Urinary bladder (tissue), 4 donors: Measurements from ENCODE around the gene ANKMY2. TPM values are rescaled to one million over a fixed set of nuclear protein-coding genes. Genes with fewer than 3 reads are reported as not detected.

Experiments
- DNase-seq: peaks from one replicate; pipeline ENCODE4 v3.0.0-alpha.2; 2015; ENCODE audit errors: extremely low spot score
- H3K27ac ChIP-seq: one replicate; pipeline ENCODE4 v1.5.1; 2013; ENCODE audit warnings: low read depth, mild to moderate bottlenecking, moderate library complexity
- H3K36me3 ChIP-seq: one replicate; pipeline ENCODE4 v1.6.1; 2013; ENCODE audit warnings: mild to moderate bottlenecking, moderate library complexity; ENCODE audit not compliant: insufficient read depth
- H3K4me1 ChIP-seq: one replicate; pipeline ENCODE4 v1.6.1; 2013; ENCODE audit warnings: mild to moderate bottlenecking, moderate library complexity; ENCODE audit not compliant: insufficient read depth
- H3K4me3 ChIP-seq: one replicate; pipeline ENCODE4 v1.5.1; 2013; ENCODE audit warnings: low read depth, low read length
- WGBS: extraction: QIAGEN DNeasy Blood & Tissue Kit; methylation state at CpG from one replicate; pipeline ENCODE4 v1.1.7; 2013; 5-methylcytosine and 5-hydroxymethylcytosine counted together
- polyA plus RNA-seq: library from polyadenylated mRNA; stranded (reverse); fragments of 200-250 nt; gene quantifications from one replicate; pipeline ENCODE4 v1.2.3, GENCODE V29; 2013
- total RNA-seq: library from RNA; depleted of rRNA; stranded (reverse); fragments of >200 nt; gene quantifications from one replicate; pipeline ENCODE4 v1.2.3, GENCODE V29; 2014
- donor health status: healthy with polysubstance abuse.
- donor health status: healthy.

The ANKMY2 gene
- total and polyA plus RNA-seq, 2 donors = 20.6 to 53.1 TPM

GRCh38 chr7:16594676-16595075, 50.9 kb downstream of the ANKMY2 start:
- no peak for DNase-seq
- Histone ChIP-seq H3K4me3 (no peak overlapping the region), H3K4me1 (no peaks in the 10 kb centered on the region), H3K27ac (no peak overlapping the region), H3K36me3 (no peaks in the 10 kb centered on the region)
- 86% methylated on average over 1 of the region's 1 CpG for WGBS

- H3K36me3 ChIP-seq = no peaks in the 10 kb centered on the region
- H3K4me3 ChIP-seq = no peak overlapping the region
- DNase-seq = no peak
- H3K27ac ChIP-seq = no peak overlapping the region
- no peaks in the 10 kb centered on the region for H3K4me1 ChIP-seq
These were observed 51.5 kb downstream of the ANKMY2 start for GRCh38 chr7:16594061-16594460.

- 67% methylated on average over 3 of the region's 3 CpGs for WGBS
- Histone ChIP-seq H3K27ac (no peak overlapping the region), H3K36me3 (no peaks in the 10 kb centered on the region), H3K4me3 (no peak overlapping the region), H3K4me1 (no peaks in the 10 kb centered on the region)
- no peak for DNase-seq
These were observed 53.2 kb downstream of the ANKMY2 start for GRCh38 chr7:16592395-16592794.

DNA sequence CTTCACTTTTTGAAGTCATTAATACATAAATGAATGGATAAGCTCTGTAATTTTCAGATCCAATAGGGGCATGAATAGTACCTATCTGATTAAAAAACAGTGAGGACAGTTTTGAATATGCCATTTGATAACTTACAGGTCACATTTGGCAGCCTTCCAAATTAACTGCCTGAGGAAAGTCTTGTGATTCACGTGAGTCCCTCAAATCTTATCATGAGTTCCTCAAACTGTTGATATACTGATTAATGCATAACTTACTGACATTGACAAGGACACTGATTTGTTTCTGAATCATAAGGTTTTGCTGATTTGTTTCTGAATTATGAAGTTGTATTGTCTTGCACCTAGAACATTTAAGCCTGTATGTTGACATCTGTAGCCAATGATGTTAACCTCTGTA, 55.1 kb downstream of the ANKMY2 start:
- Histone ChIP-seq H3K27ac (no peak overlapping the region), H3K4me1 (no peaks in the 10 kb centered on the region), H3K36me3 (no peaks in the 10 kb centered on the region), H3K4me3 (no peak overlapping the region)
- DNase-seq = no peak
- WGBS = 34% methylated on average over 1 of the region's 1 CpG

DNA sequence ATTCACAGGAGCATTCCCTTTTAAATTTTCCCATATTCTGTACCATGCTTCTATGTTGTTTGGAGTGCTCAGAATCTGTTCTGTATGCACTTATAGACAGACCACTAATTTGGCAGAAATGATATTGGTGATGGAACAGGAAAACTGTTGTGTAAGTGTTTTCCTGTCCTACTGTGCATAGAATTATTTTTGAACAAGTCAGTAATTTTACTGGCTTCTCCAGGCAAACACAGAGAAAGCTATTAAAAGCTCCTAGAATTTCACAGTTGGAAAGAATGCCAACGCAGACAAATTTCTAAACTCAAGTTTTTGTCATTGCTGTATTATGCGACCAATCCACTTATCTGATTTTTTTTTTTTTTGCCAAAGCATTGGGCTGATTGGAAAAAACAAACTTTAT, 55.7 kb downstream of the ANKMY2 start:
- no peak overlapping the region for H3K4me3 ChIP-seq
- no peak overlapping the region for H3K27ac ChIP-seq
- H3K4me1 ChIP-seq = no peaks in the 10 kb centered on the region
- 42% methylated on average over 2 of the region's 2 CpGs for WGBS
- no peaks in the 10 kb centered on the region for H3K36me3 ChIP-seq
- DNase-seq = no peak

GRCh38 chr7:16587790-16588189, 57.8 kb downstream of the ANKMY2 start:
- H3K4me1 ChIP-seq = no peaks in the 10 kb centered on the region
- no peak for DNase-seq
- WGBS = 73% methylated on average over 6 of the region's 6 CpGs

GRCh38 chr7:16587129-16587528, 58.4 kb downstream of the ANKMY2 start:
- no peaks in the 10 kb centered on the region for H3K4me1 ChIP-seq
- no peak overlapping the region for H3K27ac ChIP-seq
- DNase-seq = no peak
- WGBS = 89% methylated on average over 3 of the region's 3 CpGs
- H3K4me3 ChIP-seq = no peak overlapping the region
- H3K36me3 ChIP-seq = no peaks in the 10 kb centered on the region

More at GRCh38 chr7:16587790-16588189, 57.8 kb downstream of the ANKMY2 start:
- no peaks in the 10 kb centered on the region for H3K36me3 ChIP-seq
- no peak overlapping the region for H3K27ac ChIP-seq
- H3K4me3 ChIP-seq = no peak overlapping the region

GRCh38 chr7:16586081-16586874, 59.3 kb downstream of the ANKMY2 start:
- no peaks in the 10 kb centered on the region for H3K4me1 ChIP-seq
- no peak overlapping the region for H3K4me3 ChIP-seq
- H3K27ac ChIP-seq = no peak overlapping the region
- no peaks in the 10 kb centered on the region for H3K36me3 ChIP-seq
- WGBS = 68% methylated on average over 42 of the region's 42 CpGs
- no peak for DNase-seq

- H3K4me1 ChIP-seq = no peaks in the 10 kb centered on the region
- WGBS = 97% methylated on average over 17 of the region's 17 CpGs
- no peaks in the 10 kb centered on the region for H3K36me3 ChIP-seq
- no peak overlapping the region for H3K27ac ChIP-seq
- no peak for DNase-seq
- no peak overlapping the region for H3K4me3 ChIP-seq
These were observed 60.0 kb downstream of the ANKMY2 start for GRCh38 chr7:16585540-16585939.

DNA sequence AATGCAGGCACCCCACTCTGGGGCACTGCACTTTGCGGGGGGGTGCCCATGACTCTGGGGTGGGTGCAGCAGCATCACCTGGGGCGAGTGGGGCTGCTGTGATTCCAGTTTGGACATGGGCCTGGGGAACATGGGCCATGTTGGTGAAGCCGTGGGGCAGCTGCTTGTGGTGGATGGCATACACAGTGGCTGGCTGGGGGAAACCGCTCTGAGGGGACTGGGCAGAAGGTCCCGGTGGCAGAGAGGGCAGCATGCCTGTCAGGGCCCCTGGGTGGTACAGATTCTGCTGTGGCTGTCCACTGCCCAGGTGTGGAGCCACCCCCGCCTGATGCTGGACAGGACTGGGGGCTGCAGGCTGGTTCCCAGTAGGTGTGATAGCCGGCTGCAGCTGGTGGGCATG, 61.7 kb downstream of the ANKMY2 start:
- H3K4me3 ChIP-seq = no peak overlapping the region
- no peaks in the 10 kb centered on the region for H3K36me3 ChIP-seq
- no peak for DNase-seq
- H3K4me1 ChIP-seq = no peaks in the 10 kb centered on the region
- WGBS = 97% methylated on average over 7 of the region's 7 CpGs
- H3K27ac ChIP-seq = no peak overlapping the region

- no peak overlapping the region for H3K4me3 ChIP-seq
- no peaks in the 10 kb centered on the region for H3K36me3 ChIP-seq
- no peak for DNase-seq
- WGBS = 61% methylated on average over 1 of the region's 1 CpG
- H3K4me1 ChIP-seq = no peaks in the 10 kb centered on the region
- H3K27ac ChIP-seq = no peak overlapping the region
These were observed 64.3 kb downstream of the ANKMY2 start for GRCh38 chr7:16581286-16581685.

- WGBS = 83% methylated on average over 8 of the region's 8 CpGs
- no peaks in the 10 kb centered on the region for H3K36me3 ChIP-seq
- no peak overlapping the region for H3K27ac ChIP-seq
- H3K4me1 ChIP-seq = no peaks in the 10 kb centered on the region
- H3K4me3 ChIP-seq = no peak overlapping the region
- no peak for DNase-seq
These were observed 66.3 kb downstream of the ANKMY2 start for GRCh38 chr7:16579216-16579615.

DNA sequence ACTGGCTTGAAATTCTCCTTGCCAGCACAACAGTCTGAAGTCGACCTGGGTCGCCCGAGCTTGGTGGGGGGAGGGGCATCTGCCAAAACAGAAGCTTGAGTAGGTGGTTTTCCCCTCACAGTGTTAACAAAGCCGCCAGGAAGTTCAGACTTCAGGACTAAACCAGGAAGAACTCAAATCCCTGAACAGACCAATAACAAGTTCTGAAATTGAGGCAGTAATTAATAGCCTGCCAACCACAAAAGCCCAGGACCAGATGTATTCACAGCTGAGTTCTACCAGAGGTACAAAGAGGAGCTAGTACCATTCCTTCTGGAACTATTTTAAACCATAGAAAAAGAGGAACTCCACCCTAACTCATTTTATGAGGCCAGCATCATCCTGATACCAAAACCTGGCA, 73.6 kb downstream of the ANKMY2 start:
- Histone ChIP-seq H3K4me3 (no peak overlapping the region), H3K4me1 (no peaks in the 10 kb centered on the region), H3K27ac (no peak overlapping the region), H3K36me3 (no peaks in the 10 kb centered on the region)
- 78% methylated on average over 4 of the region's 4 CpGs for WGBS
- no peak for DNase-seq

DNA sequence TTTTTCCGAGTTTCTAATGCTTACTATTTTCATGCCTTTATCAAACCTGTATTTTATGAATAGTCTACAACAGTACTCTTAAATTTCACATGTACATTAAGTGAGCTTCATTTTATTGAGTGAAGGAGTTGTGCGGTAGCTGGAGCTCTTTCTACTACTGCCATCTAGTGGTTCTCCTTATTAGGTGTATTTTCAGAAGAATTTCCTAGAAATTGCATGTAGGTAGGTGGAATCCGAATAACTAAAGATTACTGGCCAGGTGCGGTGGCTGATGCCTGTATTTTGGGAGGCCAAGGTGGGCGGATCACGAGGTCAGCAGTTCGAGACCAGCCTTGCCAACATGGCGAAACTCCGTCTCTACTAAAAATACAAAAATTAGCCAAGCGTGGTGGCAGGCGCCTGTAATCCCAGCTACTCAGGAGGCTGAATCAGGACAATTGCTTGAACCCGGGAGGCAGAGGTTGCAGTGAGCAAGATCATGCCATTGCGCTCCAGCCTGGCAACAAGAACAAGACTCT, 80.6 kb downstream of the ANKMY2 start:
- no peaks in the 10 kb centered on the region for H3K4me1 ChIP-seq
- no peaks in the 10 kb centered on the region for H3K36me3 ChIP-seq
- H3K27ac ChIP-seq = no peak overlapping the region
- peak; percentile 7 for DNase-seq
- WGBS = 36% methylated on average over 13 of the region's 13 CpGs
- H3K4me3 ChIP-seq = no peak overlapping the region
